Endothelial cell of umbilical vein (primary cell): Measurements from ENCODE around the gene DOCK7. TPM values are rescaled to one million over a fixed set of nuclear protein-coding genes. Genes with fewer than 3 reads are reported as not detected.
A peak's percentile ranks its signal among the peaks of the same experiment; 100 is the strongest.

Experiments
- BruUV-seq: library from RNA; stranded (reverse); fragments of 400-500 nt; replicated peaks from 2 replicates; lab custom pipeline; 2021; lab: Mats Ljungman, UMichigan
- CTCF ChIA-PET: fragments of 300-600, 350-600 bp; sonication (Branson Sonifier 250); formaldehyde crosslinking; loops from one replicate; lab custom pipeline; 2021; ENCODE audit warnings: antibody characterized with exemption, inconsistent platforms; lab: Charles Lee
- POLR2A ChIA-PET: fragments of 300-600, 350-600 bp; sonication (Branson Sonifier 250); formaldehyde crosslinking; loops from one replicate; lab custom pipeline; 2021; ENCODE audit warnings: antibody characterized with exemption, inconsistent platforms; lab: Charles Lee
- DNase-seq: peaks from one replicate; pipeline ENCODE4 v3.0.0-alpha.2; 2011; ENCODE audit warnings: low read depth, low spot score
- FAIRE-seq: peaks from 2 replicates; lab custom pipeline; 2011; peaks lifted over from hg19 to GRCh38; lab: Jason Lieb, UNC
- H2AFZ ChIP-seq: 2 replicates; pipeline ENCODE4 v1.6.0; 2012; ENCODE audit warnings: low read depth, low read length, control low read depth, inconsistent platforms
- H3K27ac ChIP-seq: 2 replicates; pipeline ENCODE4 v1.5.1; 2011; ENCODE audit warnings: low read depth, mild to moderate bottlenecking, control low read depth, low read length, moderate library complexity; ENCODE audit not compliant: insufficient read depth
- H3K27me3 ChIP-seq, 2 experiments: 2 replicates each; pipeline versions ENCODE4 v1.6.0 to v1.6.1; 2011; ENCODE audit warnings: low read length in 2 of 2, mixed read lengths in 1 of 2; ENCODE audit not compliant: control insufficient read depth in 2 of 2, insufficient read depth in 2 of 2
- H3K36me3 ChIP-seq, 2 experiments: 2 replicates in 1 of 2; 3 replicates in 1 of 2; pipeline ENCODE4 v1.5.1; 2011; ENCODE audit warnings: low read length in 2 of 2, mild to moderate bottlenecking in 1 of 2, moderate library complexity in 1 of 2; ENCODE audit not compliant: control insufficient read depth in 2 of 2, insufficient read depth in 2 of 2; ENCODE audit errors: extremely low read depth in 1 of 2
- H3K4me1 ChIP-seq: 3 replicates; pipeline ENCODE4 v1.5.1; 2011; ENCODE audit warnings: mild to moderate bottlenecking, low read length; ENCODE audit not compliant: control insufficient read depth, insufficient read depth; ENCODE audit errors: extremely low read depth
- H3K4me2 ChIP-seq: 2 replicates; pipeline ENCODE4 v1.6.1; 2011; ENCODE audit warnings: low read length, control low read depth, mixed read lengths; ENCODE audit not compliant: insufficient read depth
- H3K4me3 ChIP-seq, 3 experiments: fragments of 200-600 bp in 1 of 3; sonication (generic), shearing (Covaris generic) in 1 of 3; replicated peaks in 1 of 3; 2 replicates each; pipeline ENCODE4 v1.5.1; 2011 to 2016; ENCODE audit warnings: control low read depth in 3 of 3, low read length in 3 of 3, mild to moderate bottlenecking in 2 of 3, inconsistent platforms in 1 of 3, low read depth in 1 of 3, moderate library complexity in 1 of 3; ENCODE audit not compliant: insufficient read depth in 1 of 3
- H3K79me2 ChIP-seq: 2 replicates; pipeline ENCODE4 v1.6.0; 2012; ENCODE audit warnings: low read length, inconsistent platforms; ENCODE audit not compliant: control insufficient read depth, insufficient read depth
- H3K9ac ChIP-seq: replicated peaks from 2 replicates; pipeline ENCODE3; 2011; ENCODE audit warnings: low read length, control low read depth; ENCODE audit not compliant: insufficient read depth; ENCODE audit errors: extremely low read depth
- H3K9me1 ChIP-seq: replicated peaks from 3 replicates; pipeline ENCODE4 v1.6.0; 2011; ENCODE audit warnings: mild to moderate bottlenecking, low read length; ENCODE audit not compliant: control insufficient read depth, insufficient read depth; ENCODE audit errors: extremely low read depth
- H3K9me3 ChIP-seq: replicated peaks from 2 replicates; pipeline ENCODE4 v1.5.1; 2012; ENCODE audit warnings: low read length, inconsistent platforms; ENCODE audit not compliant: control insufficient read depth, insufficient read depth
- H4K20me1 ChIP-seq: replicated peaks from 2 replicates; pipeline ENCODE3; 2011; ENCODE audit warnings: mild to moderate bottlenecking, low read length; ENCODE audit not compliant: control insufficient read depth, insufficient read depth; ENCODE audit errors: extremely low read depth
- FOS ChIP-seq: IDR thresholded peaks from 2 replicates; pipeline ENCODE4 v1.6.1; 2011; ENCODE audit warnings: mild to moderate bottlenecking, low read length, moderate library complexity, borderline replicate concordance; ENCODE audit not compliant: insufficient read depth
- GATA2 ChIP-seq: IDR thresholded peaks from 2 replicates; pipeline ENCODE4 v1.7.0; 2011; ENCODE audit warnings: low read depth, mild to moderate bottlenecking, moderate library complexity, mixed read lengths, low read length; ENCODE audit not compliant: insufficient read length, insufficient read depth
- JUN ChIP-seq: IDR thresholded peaks from 2 replicates; pipeline ENCODE4 v1.6.1; 2011; ENCODE audit warnings: borderline replicate concordance, low read depth; ENCODE audit not compliant: insufficient read length, insufficient read depth
- MYC ChIP-seq: IDR thresholded peaks from one replicate; pipeline ENCODE4 v1.6.1; 2011; ENCODE audit warnings: mild to moderate bottlenecking, low read depth, low read length
- POLR2AphosphoS5 ChIP-seq: IDR thresholded peaks from 2 replicates; pipeline ENCODE4 v1.6.1; 2012; ENCODE audit warnings: low read depth, mild to moderate bottlenecking, control low read depth, low read length, moderate library complexity; ENCODE audit not compliant: insufficient read depth
- dilution Hi-C: fragments of 300-500 bp; cut with MboI; formaldehyde crosslinking; loops from one replicate; pipeline ENCODE4 v1.15.0; 2019; ENCODE audit warnings: low sequenced_read_pairs; ENCODE audit not compliant: extremely low pct_ligation_motif_present
- intact Hi-C: fragments of 100-400 bp; cut with micrococcal nuclease; formaldehyde crosslinking; loops from one replicate; pipeline ENCODE4 v1.10.0; 2022
- polyA plus RNA-seq, 4 experiments: library from polyadenylated mRNA; depleted of rRNA in 3 of 4; stranded (reverse) in 3 of 4; unstranded in 1 of 4; fragments of >200 nt; gene quantifications; 2 replicates each; pipeline versions ENCODE4 v1.2.1 to v1.2.3, GENCODE V29; 2011 to 2012; ENCODE audit warnings: missing spikeins in 1 of 4
- total RNA-seq: library from RNA; stranded (reverse); gene quantifications from 2 replicates; pipeline ENCODE4 v1.2.3, GENCODE V29; 2021
- TF ChIP-seq, protein P1 (sequence below): IDR thresholded peaks from 2 replicates; pipeline ENCODE4 v1.6.1; 2011; ENCODE audit not compliant: insufficient read depth, insufficient read length

DOCK7 gene
- total and polyA plus RNA-seq, 2 donors (not counting 3 experiments of a cell fraction or from before 2014, with no cell fraction given) = 9.4 to 31.9 TPM

DNA sequence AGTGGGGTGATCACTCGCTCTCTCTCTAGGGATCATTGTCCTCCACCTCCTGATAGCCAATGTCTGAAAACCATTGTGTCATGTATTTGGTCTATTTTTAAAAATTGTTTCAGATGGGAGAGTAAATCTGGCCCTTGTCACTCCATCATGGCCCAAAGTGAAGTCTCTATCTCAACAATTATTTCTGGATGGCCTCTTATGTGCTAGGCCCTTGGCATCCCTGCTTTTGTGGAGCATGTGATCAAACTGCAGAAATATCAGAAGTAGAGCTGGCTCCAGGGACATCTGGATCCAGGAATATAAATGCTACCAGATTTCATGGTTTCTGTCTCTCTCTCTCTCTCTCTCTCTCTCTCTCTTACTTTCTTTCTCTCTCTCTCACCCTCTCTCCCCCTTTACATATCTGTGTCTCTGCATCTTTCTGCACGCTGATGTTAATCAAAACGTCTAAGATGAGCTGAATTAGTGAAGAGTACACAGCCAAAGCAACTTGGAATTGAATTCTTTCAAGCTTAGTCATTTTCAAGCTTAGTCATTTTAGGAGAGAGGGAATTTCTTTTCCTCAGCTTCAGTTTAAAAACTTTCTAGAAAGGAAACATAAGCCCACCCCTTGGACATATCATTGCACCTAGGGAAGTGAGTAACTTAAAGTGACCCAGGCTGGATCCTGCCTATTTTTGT lies 47.4 kb upstream of the DOCK7 start:
- FAIRE-seq (no peak), DNase-seq (no peak)
- intact Hi-C loops (no loop called here), dilution Hi-C loops (no loop called here)
- Histone ChIP-seq H3K4me2 (no peak overlapping the region), H3K4me3 (no peak overlapping the region), H3K9me3 (no peaks in the 10 kb centered on the region), H3K36me3 (no peaks in the 10 kb centered on the region), H4K20me1 (no peaks in the 10 kb centered on the region), H3K79me2 (no peaks in the 10 kb centered on the region), H3K27ac (no peak overlapping the region), H3K4me1 (no peaks in the 10 kb centered on the region), H2AFZ (no peak overlapping the region), H3K9ac (no peak overlapping the region), H3K9me1 (no peaks in the 10 kb centered on the region), H3K27me3 (peaks cover 0 to 6% of the 10 kb centered on the region in 2 experiments)
- ChIA-PET POLR2A (interaction anchor here (0.6 kb wide), 1 partner anchor 178 kb away, joined by 3 read pairs; no protein-coding TSS in a partner anchor), CTCF (interaction anchor here (0.7 to 2.2 kb wide), 4 partner anchors 11 to 228 kb away, joined by 3 to 11 read pairs (median 6); no protein-coding TSS in a partner anchor)
- TF ChIP-seq JUN = no peak
- TF ChIP-seq FOS = peak; percentile 26
- no TSS peak for BruUV-seq

DNA sequence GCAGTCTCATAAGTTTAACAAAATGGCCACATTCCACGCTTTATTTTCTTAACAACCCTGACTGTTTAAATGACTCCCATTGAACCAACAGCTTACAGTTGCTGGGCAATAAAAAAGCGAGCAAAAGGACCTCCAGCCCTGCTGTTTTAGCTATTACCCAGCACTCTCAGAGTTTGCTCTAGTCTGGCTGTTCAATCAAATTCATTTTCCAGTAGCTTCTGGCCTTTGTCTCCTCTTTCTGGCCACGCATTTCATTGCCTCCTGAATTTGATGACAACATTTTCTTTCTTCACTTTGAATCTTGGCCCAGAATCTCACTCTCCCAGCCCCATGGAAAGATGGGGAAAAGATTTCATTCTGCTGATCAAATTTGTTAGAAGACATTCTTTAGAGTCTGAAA lies 44.1 kb upstream of the DOCK7 start:
- Histone ChIP-seq H3K27ac (no peak overlapping the region), H3K4me1 (no peaks in the 10 kb centered on the region), H3K27me3 (peaks cover 7 to 15% of the 10 kb centered on the region in 2 experiments), H2AFZ (no peak overlapping the region), H4K20me1 (no peaks in the 10 kb centered on the region), H3K36me3 (no peaks in the 10 kb centered on the region), H3K9me1 (no peaks in the 10 kb centered on the region), H3K79me2 (no peaks in the 10 kb centered on the region), H3K9me3 (no peaks in the 10 kb centered on the region), H3K9ac (no peak overlapping the region), H3K4me3 (no peak overlapping the region), H3K4me2 (no peak overlapping the region)
- no peak for TF ChIP-seq MYC
- TF ChIP-seq JUN = no peak
- TF ChIP-seq FOS = no peak
- TF ChIP-seq GATA2 = no peak
- no peak for TF ChIP-seq POLR2AphosphoS5
- TF ChIP-seq, protein P1, sequence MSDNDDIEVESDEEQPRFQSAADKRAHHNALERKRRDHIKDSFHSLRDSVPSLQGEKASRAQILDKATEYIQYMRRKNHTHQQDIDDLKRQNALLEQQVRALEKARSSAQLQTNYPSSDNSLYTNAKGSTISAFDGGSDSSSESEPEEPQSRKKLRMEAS = no peak
- DNase-seq (no peak), FAIRE-seq (no peak)
- BruUV-seq = no TSS peak
- dilution Hi-C loops (no loop called here), intact Hi-C loops (no loop called here)
- CTCF ChIA-PET = interaction anchor here (0.8 to 1.4 kb wide), 3 partner anchors 10 to 225 kb away, joined by 3 read pairs; no protein-coding TSS in a partner anchor
- POLR2A ChIA-PET = no interaction called here
